OCI-LY7 (cell line): ENCODE data around the gene DPYD. TPM values are rescaled to one million over a fixed set of nuclear protein-coding genes. Genes with fewer than 3 reads are reported as not detected.

ENCODE experiments used
- BruUV-seq: library from RNA; stranded (reverse); fragments of 400-500 nt; replicated peaks from 2 replicates; lab custom pipeline; 2021; lab: Mats Ljungman, UMichigan
- CTCF ChIA-PET: fragments of 300-600 bp; sonication (Branson Sonifier 250); formaldehyde crosslinking; loops from one replicate; lab custom pipeline; 2022; ENCODE audit warnings: antibody characterized with exemption; ENCODE audit not compliant: unreplicated experiment; lab: Charles Lee
- POLR2A ChIA-PET: fragments of 300-600 bp; sonication (Branson Sonifier 250); formaldehyde crosslinking; loops from one replicate; lab custom pipeline; 2022; ENCODE audit warnings: antibody characterized with exemption; lab: Charles Lee
- DNase-seq: peaks from one replicate; pipeline ENCODE4 v3.0.0-alpha.2; 2015; ENCODE audit warnings: low spot score
- H2AFZ ChIP-seq: fragments of 200-600 bp; sonication (generic), shearing (Covaris generic); 2 replicates; pipeline ENCODE4 v1.6.1; 2014; ENCODE audit warnings: mild to moderate bottlenecking, antibody characterized with exemption, low read length, moderate library complexity
- H3K27ac ChIP-seq: fragments of 200-600 bp; sonication (generic); 2 replicates; pipeline ENCODE4 v1.5.1; 2014; ENCODE audit warnings: mixed run types, low read depth, mild to moderate bottlenecking, moderate library complexity, low read length, inconsistent platforms; ENCODE audit not compliant: poor library complexity, severe bottlenecking
- H3K36me3 ChIP-seq: fragments of 200-600 bp; sonication (generic); 2 replicates; pipeline ENCODE4 v1.6.1; 2014; ENCODE audit warnings: mild to moderate bottlenecking, antibody characterized with exemption, low read length, moderate library complexity, mixed read lengths; ENCODE audit not compliant: insufficient read depth
- H3K4me1 ChIP-seq: fragments of 200-600 bp; sonication (generic); 2 replicates; pipeline ENCODE4 v1.5.1; 2014; ENCODE audit warnings: mild to moderate bottlenecking, low read length; ENCODE audit not compliant: insufficient read depth, poor library complexity, severe bottlenecking
- H3K4me2 ChIP-seq: fragments of 200-600 bp; sonication (generic); 2 replicates; pipeline ENCODE4 v1.6.1; 2014; ENCODE audit warnings: mild to moderate bottlenecking, low read length
- H3K4me3 ChIP-seq: fragments of 200-600 bp; sonication (generic); 2 replicates; pipeline ENCODE4 v1.5.1; 2014; ENCODE audit warnings: mild to moderate bottlenecking, low read depth, low read length; ENCODE audit not compliant: poor library complexity, severe bottlenecking
- H3K79me2 ChIP-seq: fragments of 200-600 bp; sonication (generic); 2 replicates; pipeline ENCODE4 v1.6.1; 2016; ENCODE audit warnings: low read depth, mild to moderate bottlenecking, low read length, moderate library complexity, mixed read lengths; ENCODE audit not compliant: insufficient read depth
- H3K9me2 ChIP-seq: fragments of 200-600 bp; sonication (generic); 2 replicates; pipeline ENCODE4 v1.6.1; 2016; ENCODE audit warnings: mild to moderate bottlenecking, low read length, mixed read lengths; ENCODE audit not compliant: insufficient read depth
- H3K9me3 ChIP-seq: fragments of 200-600 bp; sonication (generic); 2 replicates; pipeline ENCODE4 v1.6.1; 2014; ENCODE audit warnings: mild to moderate bottlenecking, mixed run types, low read length, mixed read lengths
- H4K20me1 ChIP-seq: fragments of 200-600 bp; sonication (generic); 2 replicates; pipeline ENCODE4 v1.6.1; 2014; ENCODE audit warnings: mild to moderate bottlenecking, antibody characterized with exemption, low read length, moderate library complexity, mixed read lengths; ENCODE audit not compliant: insufficient read depth
- EZH2phosphoT487 ChIP-seq: fragments of 200-600 bp; sonication (generic); IDR thresholded peaks from 2 replicates; pipeline ENCODE4 v1.6.1; 2018; ENCODE audit warnings: low read depth, borderline replicate concordance, mild to moderate bottlenecking, mixed run types, antibody characterized with exemption, low read length, moderate library complexity, mixed read lengths
- intact Hi-C: fragments of 100-400 bp; cut with micrococcal nuclease; formaldehyde crosslinking; loops from one replicate; pipeline ENCODE4 v1.10.0; 2022; ENCODE audit not compliant: unreplicated experiment
- total RNA-seq, 2 experiments: library from RNA; depleted of rRNA in 1 of 2; stranded (reverse); fragments of >200 nt in 1 of 2; shearing (Covaris generic) in 1 of 2; gene quantifications; 2 replicates each; pipeline ENCODE4 v1.2.3, GENCODE V29; 2014 to 2022
- TF ChIP-seq, protein P1 (sequence below): fragments of 200-600 bp; sonication (generic); conservative IDR thresholded peaks from 2 replicates; pipeline ENCODE4 v1.5.1; 2014; ENCODE audit warnings: mild to moderate bottlenecking, antibody characterized with exemption, low read length, moderate library complexity, mixed read lengths

The DPYD gene
- total RNA-seq, 2 experiments from 2014 or later: 5.5 to 13.4 TPM

DNA sequence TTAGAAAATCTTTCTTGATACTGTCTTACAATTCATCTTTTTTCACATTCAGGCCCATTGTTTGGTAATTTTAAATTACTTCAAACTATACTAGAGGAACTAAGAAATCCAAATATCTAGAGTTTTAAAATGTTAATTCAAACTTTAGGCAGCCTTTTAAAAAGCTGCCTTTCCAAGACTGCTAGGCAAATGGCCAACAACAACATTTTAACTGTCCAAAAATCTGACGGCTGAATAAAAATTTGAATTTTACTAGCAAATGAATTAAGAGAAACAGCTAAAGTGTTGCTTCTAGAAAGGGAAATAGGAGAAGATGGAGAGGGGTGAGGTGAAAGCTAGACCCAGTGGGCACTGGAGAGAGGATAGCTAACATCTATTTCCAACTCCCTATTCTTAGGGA is 17.2 kb downstream of the DPYD start:
- BruUV-seq: no TSS peak
- no peaks in the 10 kb centered on the region for H3K36me3 ChIP-seq
- H3K4me2 ChIP-seq: no peak overlapping the region
- no peak for DNase-seq
- no peak for TF ChIP-seq EZH2phosphoT487
- TF ChIP-seq, protein P1, sequence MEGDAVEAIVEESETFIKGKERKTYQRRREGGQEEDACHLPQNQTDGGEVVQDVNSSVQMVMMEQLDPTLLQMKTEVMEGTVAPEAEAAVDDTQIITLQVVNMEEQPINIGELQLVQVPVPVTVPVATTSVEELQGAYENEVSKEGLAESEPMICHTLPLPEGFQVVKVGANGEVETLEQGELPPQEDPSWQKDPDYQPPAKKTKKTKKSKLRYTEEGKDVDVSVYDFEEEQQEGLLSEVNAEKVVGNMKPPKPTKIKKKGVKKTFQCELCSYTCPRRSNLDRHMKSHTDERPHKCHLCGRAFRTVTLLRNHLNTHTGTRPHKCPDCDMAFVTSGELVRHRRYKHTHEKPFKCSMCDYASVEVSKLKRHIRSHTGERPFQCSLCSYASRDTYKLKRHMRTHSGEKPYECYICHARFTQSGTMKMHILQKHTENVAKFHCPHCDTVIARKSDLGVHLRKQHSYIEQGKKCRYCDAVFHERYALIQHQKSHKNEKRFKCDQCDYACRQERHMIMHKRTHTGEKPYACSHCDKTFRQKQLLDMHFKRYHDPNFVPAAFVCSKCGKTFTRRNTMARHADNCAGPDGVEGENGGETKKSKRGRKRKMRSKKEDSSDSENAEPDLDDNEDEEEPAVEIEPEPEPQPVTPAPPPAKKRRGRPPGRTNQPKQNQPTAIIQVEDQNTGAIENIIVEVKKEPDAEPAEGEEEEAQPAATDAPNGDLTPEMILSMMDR: no peak
- no peaks in the 10 kb centered on the region for H3K79me2 ChIP-seq
- no peaks in the 10 kb centered on the region for H3K4me1 ChIP-seq
- H3K4me3 ChIP-seq: no peak overlapping the region
- H3K9me2 ChIP-seq: no peaks in the 10 kb centered on the region
- no peaks in the 10 kb centered on the region for H3K9me3 ChIP-seq
- ChIA-PET CTCF (no interaction called here), POLR2A (interaction anchor here (1.2 kb wide), 1 partner anchor 12 kb away, joined by 5 read pairs; no protein-coding TSS in a partner anchor)
- no peak overlapping the region for H3K27ac ChIP-seq
- intact Hi-C loops: no loop called here
- no peak overlapping the region for H2AFZ ChIP-seq
- H4K20me1 ChIP-seq: peaks cover 6% of the 10 kb centered on the region; the same call in 1 of the 2 replicates

DNA sequence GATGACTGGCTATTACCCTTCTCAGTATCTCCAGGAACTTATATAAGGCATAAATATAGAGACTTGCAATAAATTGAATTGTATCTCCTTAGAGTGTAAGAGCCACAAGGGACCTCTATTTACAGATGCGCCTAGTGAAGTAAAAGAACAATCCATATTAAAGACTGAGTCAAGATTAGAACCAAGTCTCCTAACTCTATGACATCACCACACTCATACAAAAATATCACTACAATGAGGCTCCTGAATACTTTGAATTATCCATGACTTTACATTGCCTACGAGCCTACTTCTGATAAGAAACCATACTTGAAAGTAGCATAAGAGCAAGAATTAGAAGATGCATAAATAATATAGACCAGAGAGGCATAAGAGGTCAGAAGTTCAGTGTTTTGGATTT is 18.8 kb downstream of the DPYD start:
- CTCF ChIA-PET: no interaction called here
- Histone ChIP-seq H3K27ac (no peak overlapping the region), H3K36me3 (no peaks in the 10 kb centered on the region), H3K79me2 (no peaks in the 10 kb centered on the region), H2AFZ (no peak overlapping the region), H3K9me2 (no peaks in the 10 kb centered on the region), H3K4me1 (no peaks in the 10 kb centered on the region), H3K9me3 (no peaks in the 10 kb centered on the region), H4K20me1 (peaks cover 6% of the 10 kb centered on the region; the same call in 1 of the 2 replicates), H3K4me2 (no peak overlapping the region), H3K4me3 (no peak overlapping the region)
- no peak for DNase-seq
- BruUV-seq: no TSS peak
- POLR2A ChIA-PET: interaction anchor here (0.6 kb wide), 1 partner anchor 34 kb away, joined by 3 read pairs; no protein-coding TSS in a partner anchor
- intact Hi-C loops: no loop called here
- TF ChIP-seq, protein P1: no peak

DNA sequence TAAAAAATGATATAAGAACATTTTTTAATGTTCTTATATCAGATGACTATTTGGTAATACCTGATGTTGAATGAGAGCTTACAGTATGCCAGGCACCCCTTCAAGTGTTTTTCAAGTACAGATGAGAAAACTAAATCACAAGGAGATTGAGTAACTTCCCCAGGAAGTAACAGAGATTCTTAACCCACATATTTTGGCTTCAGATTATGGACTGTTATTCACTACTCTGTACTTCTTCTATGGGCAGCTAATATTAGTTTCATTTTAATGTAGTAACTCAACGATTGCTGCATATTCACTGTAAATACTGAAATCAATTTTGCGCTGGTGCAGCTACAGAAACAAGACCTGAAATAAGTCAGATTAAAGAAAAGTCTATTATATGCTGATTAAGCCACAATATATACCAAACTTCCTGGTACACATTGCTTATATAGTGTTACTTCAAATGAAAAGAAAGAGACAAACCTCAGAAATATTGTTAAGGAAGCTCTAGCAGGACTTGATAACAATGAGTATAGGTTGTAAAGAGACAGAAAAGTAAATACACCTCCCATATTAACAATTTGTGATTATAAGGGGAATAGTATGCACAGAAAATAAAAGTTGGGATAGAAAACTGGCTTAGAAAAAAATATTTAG is 19.7 kb downstream of the DPYD start:
- no peak for DNase-seq
- Histone ChIP-seq H3K9me3 (no peaks in the 10 kb centered on the region), H3K36me3 (no peaks in the 10 kb centered on the region), H3K27ac (no peak overlapping the region), H3K79me2 (no peaks in the 10 kb centered on the region), H3K9me2 (no peaks in the 10 kb centered on the region), H3K4me3 (no peak overlapping the region), H4K20me1 (peaks cover 6% of the 10 kb centered on the region; the same call in 1 of the 2 replicates), H2AFZ (no peak overlapping the region), H3K4me1 (no peaks in the 10 kb centered on the region), H3K4me2 (no peak overlapping the region)
- BruUV-seq: no TSS peak
- intact Hi-C loops: no loop called here
- ChIA-PET POLR2A (interaction anchor here (0.5 to 1.4 kb wide), 5 partner anchors 10 to 42 kb away, joined by 3 to 4 read pairs (median 3); no protein-coding TSS in a partner anchor), CTCF (interaction anchor here (1.0 kb wide), 1 partner anchor 19 kb away, joined by 3 read pairs; no protein-coding TSS in a partner anchor)
- TF ChIP-seq EZH2phosphoT487: no peak
- TF ChIP-seq, protein P1: no peak
